Stimulated activated CD8-positive, alpha-beta memory T cell treated with anti-CD3 and anti-CD28 coated beads, Interleukin-15, amount 100 ng/mL, for 24 hours (primary cell): ENCODE data around the gene ZDHHC20.

Experiments used
- DNase-seq: peaks from one replicate; pipeline ENCODE4 v3.0.0-alpha.2; 2020; ENCODE audit warnings: low read depth

ZDHHC20 gene

GRCh38 chr13:21458813-21459701 lies at the start of gene ZDHHC20:
Gene ZDHHC20 (minus strand): TSS chr13:21459303. CDS start chr13:21459171, 132 bp downstream.
- peak; percentile 96 for DNase-seq

- no peak for DNase-seq
Observed at GRCh38 chr13:21504379-21504778, 45.3 kb upstream of the ZDHHC20 start.

GRCh38 chr13:21501686-21502085 lies 42.6 kb upstream of the ZDHHC20 start:
- DNase-seq: no peak

GRCh38 chr13:21486322-21486721 lies 27.2 kb upstream of the ZDHHC20 start:
- DNase-seq: no peak

GRCh38 chr13:21483748-21484147 lies 24.6 kb upstream of the ZDHHC20 start:
- no peak for DNase-seq

- DNase-seq: no peak
Observed at GRCh38 chr13:21481359-21481758, 22.3 kb upstream of the ZDHHC20 start.

GRCh38 chr13:21478881-21479808 lies 20.0 kb upstream of the ZDHHC20 start:
- no peak for DNase-seq

GRCh38 chr13:21476893-21477472 lies 17.9 kb upstream of the ZDHHC20 start:
- peak; percentile 62 for DNase-seq

- DNase-seq: no peak
Observed at GRCh38 chr13:21475115-21475514, 16.0 kb upstream of the ZDHHC20 start.

GRCh38 chr13:21470785-21471184 lies 11.7 kb upstream of the ZDHHC20 start:
- no peak for DNase-seq

GRCh38 chr13:21466527-21466926 lies 7.4 kb upstream of the ZDHHC20 start:
- DNase-seq: no peak

GRCh38 chr13:21465710-21466160 lies 6.6 kb upstream of the ZDHHC20 start:
- DNase-seq: no peak

- no peak for DNase-seq
Observed at GRCh38 chr13:21463424-21463823, 4.3 kb upstream of the ZDHHC20 start.

- DNase-seq: no peak
Observed at GRCh38 chr13:21461131-21461530, 2.0 kb upstream of the ZDHHC20 start.

- no peak for DNase-seq
Observed at GRCh38 chr13:21458451-21458812, 671 bp downstream of the ZDHHC20 start.

- no peak for DNase-seq
Observed at GRCh38 chr13:21453387-21454081, 5.6 kb downstream of the ZDHHC20 start.

- no peak for DNase-seq
Observed at GRCh38 chr13:21450936-21451335, 8.2 kb downstream of the ZDHHC20 start.

GRCh38 chr13:21446656-21447055 lies 12.4 kb downstream of the ZDHHC20 start:
- no peak for DNase-seq

GRCh38 chr13:21445759-21446158 lies 13.3 kb downstream of the ZDHHC20 start:
- DNase-seq: no peak

GRCh38 chr13:21443171-21443570 lies 15.9 kb downstream of the ZDHHC20 start:
- DNase-seq: no peak

GRCh38 chr13:21436582-21436981 lies 22.5 kb downstream of the ZDHHC20 start:
- no peak for DNase-seq

- no peak for DNase-seq
Observed at GRCh38 chr13:21435687-21436151, 23.4 kb downstream of the ZDHHC20 start.
